ENCODE measurements around the gene SEZ6L.

- TF ChIP-seq, protein P1, sequence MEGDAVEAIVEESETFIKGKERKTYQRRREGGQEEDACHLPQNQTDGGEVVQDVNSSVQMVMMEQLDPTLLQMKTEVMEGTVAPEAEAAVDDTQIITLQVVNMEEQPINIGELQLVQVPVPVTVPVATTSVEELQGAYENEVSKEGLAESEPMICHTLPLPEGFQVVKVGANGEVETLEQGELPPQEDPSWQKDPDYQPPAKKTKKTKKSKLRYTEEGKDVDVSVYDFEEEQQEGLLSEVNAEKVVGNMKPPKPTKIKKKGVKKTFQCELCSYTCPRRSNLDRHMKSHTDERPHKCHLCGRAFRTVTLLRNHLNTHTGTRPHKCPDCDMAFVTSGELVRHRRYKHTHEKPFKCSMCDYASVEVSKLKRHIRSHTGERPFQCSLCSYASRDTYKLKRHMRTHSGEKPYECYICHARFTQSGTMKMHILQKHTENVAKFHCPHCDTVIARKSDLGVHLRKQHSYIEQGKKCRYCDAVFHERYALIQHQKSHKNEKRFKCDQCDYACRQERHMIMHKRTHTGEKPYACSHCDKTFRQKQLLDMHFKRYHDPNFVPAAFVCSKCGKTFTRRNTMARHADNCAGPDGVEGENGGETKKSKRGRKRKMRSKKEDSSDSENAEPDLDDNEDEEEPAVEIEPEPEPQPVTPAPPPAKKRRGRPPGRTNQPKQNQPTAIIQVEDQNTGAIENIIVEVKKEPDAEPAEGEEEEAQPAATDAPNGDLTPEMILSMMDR (IDR thresholded peaks at IDR 0.05 in 8 of 11, conservative IDR thresholded peaks at IDR 0.05 in 3 of 11), result no peak
- TF ChIP-seq POLR2A (IDR thresholded peaks at IDR 0.05) (no peak), POLR2AphosphoS5 (IDR thresholded peaks at IDR 0.05) (no peak)
These were observed 94.9 kb downstream of the SEZ6L start for GRCh38 chr22:26264162-26264561.

Measured in spleen (tissue), 7 donors.